OCI-LY1 (cell line): ENCODE data around the gene ARHGEF16.

Source experiments
- EZH2 ChIP-seq: fragments of 200-600 bp; sonication (generic), shearing (Covaris generic); IDR thresholded peaks from 2 replicates; pipeline ENCODE4 v1.8.0; 2017; ENCODE audit warnings: borderline replicate concordance, mixed run types, mild to moderate bottlenecking, antibody characterized with exemption, low read length, moderate library complexity, mixed read lengths
- TF ChIP-seq, protein P1 (sequence below): fragments of 200-600 bp; sonication (generic), shearing (Covaris generic); IDR thresholded peaks from 2 replicates; pipeline ENCODE4 v1.5.1; 2017; ENCODE audit warnings: mild to moderate bottlenecking, antibody characterized with exemption, low read length, moderate library complexity, mixed read lengths

DNA sequence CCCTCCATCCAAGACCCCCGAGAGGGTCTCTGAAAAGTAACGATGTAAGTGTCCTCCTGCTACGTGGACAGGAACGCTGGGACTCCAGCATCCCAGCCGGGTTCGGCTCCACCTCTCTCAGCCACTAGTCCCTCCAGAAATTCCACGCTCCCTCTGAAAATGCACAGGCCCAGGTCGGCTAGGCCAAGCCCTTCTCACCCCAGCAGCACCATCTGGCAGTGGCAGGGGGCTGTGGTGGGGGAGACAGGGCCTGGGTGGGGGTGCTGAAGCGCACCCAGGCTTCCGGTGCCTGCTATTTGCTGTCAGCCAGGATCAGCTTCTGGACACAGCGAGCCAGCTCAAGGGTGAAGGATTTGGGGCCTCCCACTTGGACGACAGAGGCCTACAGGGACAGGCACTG, 73.3 kb downstream of the ARHGEF16 start:
- TF ChIP-seq, protein P1, sequence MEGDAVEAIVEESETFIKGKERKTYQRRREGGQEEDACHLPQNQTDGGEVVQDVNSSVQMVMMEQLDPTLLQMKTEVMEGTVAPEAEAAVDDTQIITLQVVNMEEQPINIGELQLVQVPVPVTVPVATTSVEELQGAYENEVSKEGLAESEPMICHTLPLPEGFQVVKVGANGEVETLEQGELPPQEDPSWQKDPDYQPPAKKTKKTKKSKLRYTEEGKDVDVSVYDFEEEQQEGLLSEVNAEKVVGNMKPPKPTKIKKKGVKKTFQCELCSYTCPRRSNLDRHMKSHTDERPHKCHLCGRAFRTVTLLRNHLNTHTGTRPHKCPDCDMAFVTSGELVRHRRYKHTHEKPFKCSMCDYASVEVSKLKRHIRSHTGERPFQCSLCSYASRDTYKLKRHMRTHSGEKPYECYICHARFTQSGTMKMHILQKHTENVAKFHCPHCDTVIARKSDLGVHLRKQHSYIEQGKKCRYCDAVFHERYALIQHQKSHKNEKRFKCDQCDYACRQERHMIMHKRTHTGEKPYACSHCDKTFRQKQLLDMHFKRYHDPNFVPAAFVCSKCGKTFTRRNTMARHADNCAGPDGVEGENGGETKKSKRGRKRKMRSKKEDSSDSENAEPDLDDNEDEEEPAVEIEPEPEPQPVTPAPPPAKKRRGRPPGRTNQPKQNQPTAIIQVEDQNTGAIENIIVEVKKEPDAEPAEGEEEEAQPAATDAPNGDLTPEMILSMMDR, result no peak
- TF ChIP-seq EZH2, result no peak
